Transverse colon (tissue), 3 donors: ENCODE results near the gene TMEM178B.

Source experiments
- POLR2A ChIP-seq: fragments of 450-650 bp; IDR thresholded peaks from one replicate; pipeline ENCODE4 v1.6.1; 2016; ENCODE audit warnings: antibody characterized with exemption, mild to moderate bottlenecking, moderate library complexity
- TF ChIP-seq, protein P1 (sequence below), 5 experiments: fragments of 200-600 bp in 3 of 5; fragments of 450-650 bp in 2 of 5; sonication (generic) in 3 of 5; IDR thresholded peaks; 1 replicate in 2 of 5; 2 replicates in 3 of 5; pipeline ENCODE4 v1.5.1; 2016 to 2017; ENCODE audit warnings: antibody characterized with exemption in 5 of 5, inconsistent platforms in 3 of 5, mild to moderate bottlenecking in 2 of 5, moderate library complexity in 1 of 5

DNA sequence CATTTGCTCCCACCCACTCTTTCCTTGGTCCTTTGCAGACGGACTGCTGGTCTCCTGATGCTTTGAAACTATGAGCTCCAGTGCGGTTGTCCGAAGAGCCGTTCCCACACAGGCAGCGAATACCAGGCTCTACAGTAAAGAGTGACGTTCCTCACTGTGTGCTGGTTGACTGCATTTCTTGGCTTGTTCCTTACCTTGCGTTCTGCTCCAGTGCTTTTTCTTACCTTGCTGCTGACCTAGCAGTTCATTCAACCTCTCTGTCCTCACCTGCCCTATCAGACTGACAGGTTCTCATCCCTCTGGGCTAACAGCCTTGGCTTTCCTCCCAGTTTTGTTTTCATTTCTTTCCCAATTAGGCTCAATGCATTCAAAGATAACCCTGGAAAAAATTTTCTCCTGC, 214.8 kb downstream of the TMEM178B start:
- TF ChIP-seq, protein P1, sequence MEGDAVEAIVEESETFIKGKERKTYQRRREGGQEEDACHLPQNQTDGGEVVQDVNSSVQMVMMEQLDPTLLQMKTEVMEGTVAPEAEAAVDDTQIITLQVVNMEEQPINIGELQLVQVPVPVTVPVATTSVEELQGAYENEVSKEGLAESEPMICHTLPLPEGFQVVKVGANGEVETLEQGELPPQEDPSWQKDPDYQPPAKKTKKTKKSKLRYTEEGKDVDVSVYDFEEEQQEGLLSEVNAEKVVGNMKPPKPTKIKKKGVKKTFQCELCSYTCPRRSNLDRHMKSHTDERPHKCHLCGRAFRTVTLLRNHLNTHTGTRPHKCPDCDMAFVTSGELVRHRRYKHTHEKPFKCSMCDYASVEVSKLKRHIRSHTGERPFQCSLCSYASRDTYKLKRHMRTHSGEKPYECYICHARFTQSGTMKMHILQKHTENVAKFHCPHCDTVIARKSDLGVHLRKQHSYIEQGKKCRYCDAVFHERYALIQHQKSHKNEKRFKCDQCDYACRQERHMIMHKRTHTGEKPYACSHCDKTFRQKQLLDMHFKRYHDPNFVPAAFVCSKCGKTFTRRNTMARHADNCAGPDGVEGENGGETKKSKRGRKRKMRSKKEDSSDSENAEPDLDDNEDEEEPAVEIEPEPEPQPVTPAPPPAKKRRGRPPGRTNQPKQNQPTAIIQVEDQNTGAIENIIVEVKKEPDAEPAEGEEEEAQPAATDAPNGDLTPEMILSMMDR (IDR thresholded peaks at IDR 0.05): no peak
- no peak for TF ChIP-seq POLR2A
